GM11168 (cell line): ENCODE measurements around the gene HES2.
"Not testable (repeated sequence)": the region's sequence is repeated elsewhere in the genome, so short reads cannot be mapped to it uniquely, and the experiment has no call there.

Source experiments
- in situ Hi-C: fragments of 300-500 bp; cut with MboI; formaldehyde crosslinking; loops from one replicate; pipeline ENCODE4 v1.12.0; 2022; ENCODE audit warnings: low sequenced_read_pairs; ENCODE audit not compliant: unreplicated experiment

Gene HES2

DNA sequence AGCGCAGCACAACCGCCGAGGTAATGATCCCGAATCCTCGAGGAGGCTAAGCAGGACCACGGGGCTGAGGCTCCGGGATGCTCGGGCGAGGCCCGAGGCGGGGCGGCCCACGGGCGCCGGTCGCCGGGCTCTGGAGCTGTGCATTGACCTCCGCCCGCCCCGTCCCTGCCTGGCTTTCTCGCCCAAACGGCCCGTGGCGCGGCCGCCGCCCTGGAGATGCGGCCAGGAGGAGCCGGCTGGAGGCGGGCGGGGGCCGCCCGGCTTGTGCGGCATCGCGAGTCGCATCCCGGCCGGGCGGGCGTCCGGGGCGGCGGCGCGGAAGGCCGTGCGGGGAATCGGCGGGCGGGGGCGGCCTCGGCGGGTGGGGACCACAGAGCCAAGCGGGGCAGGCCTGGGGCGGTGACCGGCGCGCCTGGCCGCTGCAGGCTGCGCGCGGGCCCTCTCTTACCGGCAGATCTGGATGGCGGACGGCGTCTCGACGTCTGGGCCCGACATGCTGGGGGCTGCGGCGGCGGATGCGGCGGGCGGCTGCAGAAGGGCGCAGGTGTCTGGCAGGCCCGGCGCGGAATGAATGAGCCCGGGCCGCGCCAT is 26.8 kb downstream of the HES2 start:
- in situ Hi-C loops: no loop called here

DNA sequence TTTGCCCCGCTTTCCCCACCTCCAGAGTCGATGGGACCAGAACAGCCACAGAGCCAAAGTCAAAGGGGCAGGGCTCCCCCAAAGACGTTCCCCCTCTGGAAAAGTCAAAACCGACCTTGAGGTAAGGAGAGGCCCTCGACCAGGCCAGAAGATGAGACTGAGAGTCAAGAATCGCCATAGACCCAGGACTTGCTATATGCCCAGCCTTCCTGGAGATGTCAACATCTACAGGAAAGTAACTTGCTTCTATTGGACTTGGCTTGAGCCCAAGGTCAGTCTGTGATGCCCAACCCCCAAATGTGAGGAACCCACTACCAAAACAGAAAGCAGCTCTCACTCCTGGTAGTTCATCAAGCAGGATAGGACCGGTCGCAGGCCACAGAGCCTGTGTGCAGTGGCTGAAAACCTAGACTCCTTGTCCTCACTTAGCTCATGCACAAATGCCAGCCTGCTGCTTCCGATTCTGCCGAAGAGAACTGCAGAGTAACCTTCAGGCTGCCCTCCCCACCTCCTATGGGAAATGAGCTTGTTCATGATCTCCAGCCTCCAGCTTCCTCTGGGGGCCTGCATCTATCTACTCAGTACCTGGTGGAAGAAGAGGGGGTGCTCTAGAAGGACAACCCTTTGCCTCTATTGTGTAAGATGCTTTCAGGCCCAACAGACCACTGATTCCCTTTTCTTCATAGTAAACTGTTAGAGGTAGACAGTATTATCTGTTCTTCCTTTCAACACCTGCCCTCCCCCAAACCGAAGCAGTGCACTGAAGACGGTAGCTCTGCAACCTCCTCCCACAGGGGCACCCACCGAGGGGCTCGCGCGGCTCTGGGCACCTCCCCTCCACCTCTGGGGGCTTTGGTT is 27.5 kb downstream of the HES2 start:
- in situ Hi-C loops: no loop called here

DNA sequence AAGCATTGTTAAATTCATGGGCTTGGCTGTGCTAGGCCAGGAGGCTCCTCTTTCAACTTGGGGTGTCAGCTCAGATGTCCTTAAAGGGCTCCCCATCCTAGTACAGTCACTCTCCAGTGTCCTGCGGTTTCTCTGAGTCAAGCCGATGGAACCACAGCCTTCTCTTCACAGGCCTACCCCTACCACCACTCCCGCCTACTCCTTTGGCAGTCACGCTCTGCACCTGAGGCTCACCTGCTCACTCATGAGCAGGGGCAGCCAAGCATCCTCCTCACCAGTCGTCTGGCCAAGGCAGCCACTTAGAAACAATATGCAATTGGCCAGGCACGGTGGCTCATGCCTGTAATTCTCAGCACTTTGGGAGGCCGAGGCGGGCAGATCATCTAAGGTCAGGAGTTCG is 29.7 kb downstream of the HES2 start:
- in situ Hi-C loops: no loop called here

DNA sequence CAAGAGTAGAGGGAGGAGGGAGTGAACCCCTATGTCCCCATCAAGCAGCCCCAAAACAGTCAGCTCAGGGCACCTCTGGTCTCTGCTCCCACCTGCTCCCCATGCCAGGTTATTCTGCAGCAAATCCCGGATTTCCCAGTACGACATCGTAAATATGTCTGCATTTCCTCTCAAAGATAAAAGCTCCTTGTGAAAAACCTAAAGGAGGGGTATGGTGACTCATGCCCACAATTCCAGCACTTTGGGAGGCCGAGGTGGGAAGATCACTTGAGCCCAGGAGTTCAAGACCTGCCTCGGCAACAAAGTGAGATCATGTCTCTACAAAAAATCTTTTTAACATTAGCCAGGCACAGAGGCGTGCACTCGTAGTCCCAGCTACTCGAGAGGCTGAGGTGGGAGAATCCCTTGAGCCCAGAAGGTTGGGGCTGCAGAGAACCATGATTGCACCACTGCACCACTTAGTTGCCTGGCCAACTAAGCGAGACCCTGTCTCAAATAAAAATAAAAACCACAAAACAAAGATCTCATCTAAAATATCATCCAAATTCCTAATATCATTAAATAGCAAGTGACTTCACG is 33.3 kb downstream of the HES2 start:
- in situ Hi-C loops: no loop called here

DNA sequence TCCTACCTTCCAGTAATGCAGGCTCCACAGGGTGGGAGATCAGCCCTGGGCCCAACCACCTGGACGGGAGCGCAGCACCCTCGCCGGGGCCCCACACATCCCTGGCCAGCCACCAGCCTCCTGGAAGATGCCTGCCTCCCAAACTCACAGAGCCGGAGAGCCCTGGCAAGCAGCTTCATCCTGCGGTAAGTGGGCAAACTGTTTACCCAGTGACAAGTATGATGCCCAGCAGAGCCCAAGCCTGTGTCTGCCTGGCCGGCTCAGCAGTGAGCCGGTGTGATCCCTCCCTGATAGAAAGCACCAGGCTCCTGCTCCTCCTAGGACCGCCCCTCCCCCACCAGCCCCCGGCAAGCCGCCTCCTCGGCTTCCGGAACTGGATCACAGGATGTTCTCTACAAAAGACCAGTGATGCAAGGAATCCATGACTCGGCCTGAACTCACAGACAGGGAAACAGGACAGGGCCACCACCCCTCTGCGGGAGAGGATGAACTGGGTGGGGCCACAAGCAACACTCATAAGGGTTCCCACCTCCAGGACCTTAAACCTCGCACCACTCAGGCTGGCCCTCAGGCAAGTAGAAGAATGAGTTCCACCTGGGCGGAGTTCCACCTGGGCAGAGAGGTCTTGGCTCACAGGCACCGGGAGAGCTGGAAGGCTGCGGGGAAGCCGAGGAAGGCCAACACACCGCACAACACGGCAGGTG is 34.1 kb downstream of the HES2 start:
- in situ Hi-C loops: no loop called here

DNA sequence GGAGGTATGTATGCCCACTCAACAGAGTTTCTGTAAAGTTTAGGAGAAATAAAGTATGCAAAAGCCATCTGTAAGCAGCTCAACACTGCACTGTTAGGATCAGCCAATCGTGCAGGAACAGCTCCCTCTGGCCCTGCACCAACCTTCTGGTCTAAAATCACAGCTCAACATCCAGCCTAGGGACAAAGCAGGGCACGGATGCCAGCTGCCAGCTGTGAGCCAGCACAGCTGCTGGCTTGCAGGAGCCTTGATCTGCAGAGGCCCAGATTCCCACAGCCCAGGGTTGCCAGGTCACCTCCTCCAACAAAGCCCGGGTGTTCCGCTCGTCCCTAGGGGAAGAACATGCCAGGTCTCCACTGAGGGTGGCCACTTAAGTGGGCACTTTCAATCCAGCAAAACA is 34.8 kb downstream of the HES2 start:
- in situ Hi-C loops: no loop called here

DNA sequence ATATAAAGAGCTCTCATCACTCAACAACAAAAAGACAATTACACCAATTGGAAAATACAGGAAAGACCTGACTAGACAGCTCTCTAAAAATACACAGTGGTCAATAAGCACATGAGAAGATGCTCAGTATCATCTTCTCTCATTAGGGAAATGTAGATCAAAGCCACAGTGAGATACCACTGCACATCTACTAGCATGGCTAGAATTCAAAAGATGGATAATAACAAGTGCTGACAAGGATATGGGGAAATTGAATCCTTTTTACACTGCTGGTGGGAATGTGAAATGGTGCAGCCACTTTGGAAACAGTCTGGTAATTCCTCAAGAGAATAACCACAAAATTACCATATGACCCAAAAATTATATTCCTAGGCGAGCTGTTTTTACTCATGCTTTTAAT is 35.6 kb downstream of the HES2 start:
- in situ Hi-C loops: no loop called here

DNA sequence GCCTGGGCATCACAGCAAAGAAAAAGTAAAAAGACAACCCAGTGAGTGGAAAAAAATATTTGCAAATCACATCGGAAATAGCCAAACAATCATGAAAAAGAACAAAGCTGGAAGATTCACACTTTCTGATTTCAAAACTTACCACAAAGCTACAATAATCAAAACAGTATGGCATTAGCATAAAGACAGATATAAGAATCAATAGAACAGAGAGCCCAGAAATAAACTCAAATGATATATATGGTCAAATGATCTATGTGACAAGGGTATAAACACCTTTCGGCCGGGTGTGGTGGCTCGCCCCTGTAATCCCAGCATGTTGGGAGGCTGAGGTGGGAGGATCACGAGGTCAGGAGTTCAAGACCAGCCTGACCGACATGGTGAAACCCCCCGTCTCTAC is 39.7 kb downstream of the HES2 start:
- in situ Hi-C loops: no loop called here

DNA sequence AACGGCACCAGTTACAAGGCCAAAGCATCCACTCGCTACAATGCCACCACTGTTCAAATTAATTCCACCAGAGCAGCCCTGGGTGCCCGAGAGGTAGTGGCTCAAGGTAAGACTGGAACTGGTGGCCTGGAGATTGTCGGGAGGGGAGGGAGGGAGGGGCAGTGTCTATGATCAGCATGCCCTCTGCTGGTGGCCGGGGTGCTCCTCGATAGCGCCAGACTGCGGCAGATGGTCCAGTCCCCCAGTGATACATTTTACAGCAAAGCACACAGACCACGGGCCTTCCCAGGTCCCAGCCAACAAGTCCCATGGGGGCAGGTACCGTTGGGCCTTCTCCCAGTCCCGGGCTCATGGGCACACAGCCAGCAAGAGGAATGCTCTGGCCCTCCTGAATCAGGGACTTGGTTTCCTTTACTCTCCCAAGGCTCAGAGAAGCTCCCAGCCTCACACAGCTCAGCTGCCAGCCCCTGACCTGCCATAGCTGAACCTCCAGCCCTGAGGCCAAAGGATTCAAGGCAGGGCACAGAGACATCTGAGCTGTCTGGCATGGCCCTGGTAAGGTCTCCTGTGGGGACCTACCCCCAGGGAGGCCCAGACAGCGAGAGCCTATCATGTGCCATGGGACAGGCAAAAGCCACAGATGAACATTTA is 41.5 kb downstream of the HES2 start:
- in situ Hi-C loops: no loop called here

DNA sequence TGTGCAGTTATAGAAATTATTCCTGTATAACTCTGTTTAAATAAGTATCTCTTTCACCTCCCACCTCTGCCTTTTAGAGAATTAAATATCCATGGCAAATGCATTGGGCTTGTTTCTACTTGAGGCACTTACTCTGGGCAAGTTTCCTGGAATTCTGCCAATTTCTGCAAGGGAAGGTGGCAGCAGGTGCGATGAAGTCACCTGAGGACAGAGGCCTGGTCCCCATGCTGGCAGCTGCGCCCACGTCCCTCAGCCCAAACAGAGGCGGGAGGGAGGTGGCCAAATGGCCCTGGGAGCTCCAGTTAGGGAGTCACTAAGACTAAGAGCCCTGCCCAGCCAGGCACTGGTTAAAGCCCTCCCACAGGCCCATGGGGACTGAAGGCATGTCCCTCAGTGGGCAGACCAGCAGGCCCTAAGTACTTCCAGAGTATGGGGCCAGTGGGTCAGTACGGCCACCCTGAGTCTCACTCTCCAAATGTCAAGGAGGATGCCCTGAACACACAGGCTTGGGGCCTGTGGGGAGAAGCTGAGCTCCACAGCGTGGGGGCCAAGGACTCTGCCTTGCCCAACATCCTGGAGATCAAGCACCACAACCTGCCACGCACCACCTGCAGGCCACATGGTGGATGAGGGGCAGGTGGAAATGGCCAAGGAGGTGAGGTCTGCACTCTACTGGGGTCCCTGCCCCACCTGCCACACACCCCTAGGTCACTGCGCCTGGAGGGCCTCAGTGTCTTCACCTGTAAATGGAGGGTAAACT is 45.6 kb downstream of the HES2 start:
- in situ Hi-C loops: no loop called here

DNA sequence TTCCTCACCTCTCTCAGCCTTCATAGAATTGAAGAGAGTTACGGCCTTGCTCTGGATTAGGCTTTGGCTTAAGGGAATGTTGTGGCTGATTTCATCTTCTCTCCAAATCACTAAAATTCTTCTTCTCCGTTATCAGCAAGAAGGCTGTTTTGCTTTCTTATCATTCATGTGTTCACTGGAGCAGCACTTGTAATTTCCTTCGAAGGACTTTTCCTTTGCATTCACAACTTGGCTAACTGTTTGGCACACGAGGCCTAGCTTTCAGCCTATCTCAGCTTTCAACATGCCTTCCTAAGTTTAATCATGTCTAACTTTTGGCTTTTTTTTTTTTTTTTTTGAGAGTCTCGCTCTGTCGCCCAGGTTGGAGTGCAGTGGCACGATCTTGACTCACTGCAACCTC is 47.5 kb downstream of the HES2 start:
- in situ Hi-C loops: not testable (repeated sequence)

DNA sequence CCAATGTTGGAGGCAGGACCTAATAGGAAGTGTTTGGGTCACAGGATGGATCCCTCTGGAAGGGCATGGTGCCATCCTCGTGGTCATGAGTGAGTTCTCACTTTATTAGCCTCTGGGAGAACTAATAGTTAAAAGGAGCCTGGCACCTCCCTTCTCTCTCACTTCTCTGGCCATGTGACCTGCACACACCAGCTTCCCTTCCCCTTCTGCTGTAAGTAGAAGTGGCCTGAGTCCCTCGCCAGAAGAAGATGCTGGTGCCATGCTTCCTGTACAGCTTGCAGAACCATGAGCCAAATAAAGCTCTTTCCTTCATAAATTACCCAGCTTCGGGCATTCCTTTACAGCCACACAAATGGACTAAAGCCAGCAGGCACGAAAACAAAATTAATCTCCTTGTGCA is 49.7 kb downstream of the HES2 start:
- in situ Hi-C loops: no loop called here

DNA sequence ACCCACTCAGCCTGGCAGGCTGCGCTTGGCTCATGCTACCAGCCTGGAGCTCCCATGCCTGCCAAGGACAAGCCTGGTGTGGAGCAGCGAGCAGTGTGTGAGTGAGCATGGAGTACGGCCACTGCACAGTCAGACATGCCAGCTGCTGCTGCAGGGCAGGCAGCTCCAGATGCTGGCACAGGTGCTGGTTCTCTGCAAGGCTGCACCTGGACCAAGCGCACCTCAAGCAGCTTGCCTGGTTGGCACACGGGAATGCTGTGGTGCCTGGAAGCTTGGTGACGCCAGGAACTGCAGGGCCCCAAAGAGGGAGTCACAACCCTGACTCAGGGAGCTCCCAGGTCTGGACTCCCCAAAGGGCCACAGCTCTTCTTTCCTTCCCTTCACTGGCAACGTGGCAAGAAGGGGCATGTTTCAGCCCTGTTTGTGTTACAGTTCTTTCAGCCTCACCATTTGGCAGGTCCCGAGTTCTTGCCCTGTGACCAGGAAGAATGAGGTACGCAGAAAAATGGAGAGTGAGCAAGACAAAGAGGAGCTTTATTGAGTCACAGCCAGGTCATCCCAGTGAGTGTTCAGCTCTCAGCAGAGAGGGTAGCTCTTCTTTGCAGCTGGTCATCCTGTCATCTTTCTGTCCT is 52.2 kb downstream of the HES2 start:
- in situ Hi-C loops: no loop called here

DNA sequence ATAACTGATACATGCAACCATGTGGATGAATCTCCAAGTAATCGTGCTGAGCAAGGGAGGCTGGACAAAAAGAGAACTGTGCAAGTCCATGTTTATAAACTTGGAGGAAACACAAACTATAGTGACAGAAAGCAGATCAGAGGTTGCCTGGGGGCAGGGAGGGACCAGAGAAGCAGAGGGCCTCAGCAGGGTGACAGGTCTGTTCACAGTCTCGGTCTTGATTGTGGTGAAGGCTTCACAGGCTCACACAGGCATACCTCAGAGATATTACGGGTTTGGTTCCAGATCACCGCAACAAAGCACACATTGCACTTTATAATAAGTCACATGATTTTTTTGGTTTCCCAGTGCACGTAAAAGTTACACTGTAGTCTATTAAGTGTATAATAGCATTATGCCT is 54.7 kb downstream of the HES2 start:
- in situ Hi-C loops: no loop called here

DNA sequence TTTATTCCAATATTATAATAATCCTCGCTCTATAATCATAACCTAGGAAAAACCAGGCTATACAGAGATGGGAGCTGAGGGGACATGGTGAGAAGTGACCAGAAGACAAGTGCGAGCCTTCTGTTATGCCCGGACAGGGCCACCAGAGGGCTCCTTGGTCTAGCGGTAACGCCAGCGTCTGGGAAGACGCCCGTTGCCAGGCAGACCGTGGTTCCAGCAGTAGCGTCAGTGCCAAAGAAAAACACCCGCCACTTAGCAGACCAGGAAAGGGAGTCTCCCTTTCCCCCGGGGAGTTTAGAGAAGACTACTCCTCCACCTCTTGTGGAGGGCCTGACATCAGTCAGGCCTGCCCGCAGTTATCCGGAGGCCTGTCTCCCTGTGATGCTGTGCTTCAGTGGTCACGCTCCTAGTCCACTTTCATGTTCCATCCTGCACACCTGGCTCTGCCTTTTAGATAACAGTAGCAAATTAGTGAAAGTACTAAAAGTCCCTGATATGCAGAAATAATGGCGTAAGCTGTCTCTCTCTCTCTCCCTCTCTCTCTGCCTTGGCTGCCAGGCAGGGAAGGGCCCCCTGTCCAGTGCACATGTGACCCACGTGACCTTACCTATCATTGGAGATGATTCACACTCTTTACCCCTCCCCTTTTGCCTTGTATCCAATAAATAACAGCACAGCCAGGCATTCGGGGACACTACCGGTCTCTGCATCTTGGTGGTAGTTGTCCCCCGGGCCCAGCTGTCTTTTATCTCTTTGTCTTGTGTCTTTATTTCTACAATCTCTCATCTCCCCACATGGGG is 56.4 kb downstream of the HES2 start:
- in situ Hi-C loops: loop anchor here (5.0 kb wide), 1 partner anchor 39 kb away; no protein-coding TSS in a partner anchor
